ENCODE data around the gene CNGB1. TPM values are rescaled to one million over a fixed set of nuclear protein-coding genes. Genes with fewer than 3 reads are reported as not detected.

The CNGB1 gene
- total and polyA plus RNA-seq, 2 of the 13 experiments (the other 11 are each of a cell fraction or from before 2014, with no cell fraction given): 0.02 to 0.15 TPM

DNA sequence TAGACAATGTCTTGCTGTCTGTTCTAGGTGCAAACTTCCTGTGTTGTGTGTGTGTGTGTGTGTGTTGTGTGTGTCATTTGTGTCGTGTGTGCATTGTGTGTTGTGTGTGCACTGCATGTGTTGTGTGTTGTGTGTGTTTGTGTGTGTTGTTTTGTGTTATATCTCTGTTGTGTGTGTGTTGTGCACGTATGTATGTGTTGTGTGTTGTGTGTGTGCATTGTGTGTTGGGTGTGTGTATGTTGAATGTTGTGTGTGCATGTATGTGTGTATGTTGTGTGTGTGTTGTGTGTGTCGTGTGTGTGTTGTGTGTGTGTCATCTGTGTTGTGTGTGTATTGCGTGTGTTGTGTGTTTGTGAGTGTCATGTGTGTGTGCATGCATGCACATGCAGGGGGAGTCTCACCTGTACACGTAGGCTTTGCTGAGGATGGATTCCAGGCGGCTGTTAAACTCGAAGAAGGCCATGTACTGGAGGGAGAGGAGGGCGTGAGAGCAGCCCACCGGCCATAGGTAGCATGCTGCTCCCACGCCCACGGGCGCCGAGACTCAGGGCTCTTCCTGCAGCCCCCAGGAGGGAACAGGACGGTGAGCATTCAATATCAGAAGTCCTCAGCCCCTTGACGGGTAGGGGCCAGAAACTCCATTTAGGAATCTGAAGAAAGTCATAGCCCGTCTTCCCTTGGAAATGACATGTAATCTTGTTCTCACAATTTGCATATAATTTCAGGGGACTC is 58.2 kb downstream of the CNGB1 start:
- CTCF ChIA-PET (ENCODE audit: low intra/inter-chr PET ratio, low total read pairs): no interaction called here
- no peak for TF ChIP-seq ZSCAN30 (CRISPR knock-in tag; IDR thresholded peaks at IDR 0.05)
- TF ChIP-seq ZNF674 (CRISPR knock-in tag; IDR thresholded peaks at IDR 0.05; ENCODE audit: low read depth): no peak
- TF ChIP-seq ELF3 (CRISPR knock-in tag; IDR thresholded peaks at IDR 0.05): no peak
- peak; percentile 55; the same call in 1 of the 2 replicates for TF ChIP-seq TRIM24 (CRISPR knock-in tag; IDR thresholded peaks at IDR 0.05)
- no peak for TF ChIP-seq ZMYM2 (CRISPR knock-in tag; IDR thresholded peaks at IDR 0.05)
- no peak for TF ChIP-seq SMYD3 (CRISPR knock-in tag; IDR thresholded peaks at IDR 0.05)
- TF ChIP-seq, protein P1, sequence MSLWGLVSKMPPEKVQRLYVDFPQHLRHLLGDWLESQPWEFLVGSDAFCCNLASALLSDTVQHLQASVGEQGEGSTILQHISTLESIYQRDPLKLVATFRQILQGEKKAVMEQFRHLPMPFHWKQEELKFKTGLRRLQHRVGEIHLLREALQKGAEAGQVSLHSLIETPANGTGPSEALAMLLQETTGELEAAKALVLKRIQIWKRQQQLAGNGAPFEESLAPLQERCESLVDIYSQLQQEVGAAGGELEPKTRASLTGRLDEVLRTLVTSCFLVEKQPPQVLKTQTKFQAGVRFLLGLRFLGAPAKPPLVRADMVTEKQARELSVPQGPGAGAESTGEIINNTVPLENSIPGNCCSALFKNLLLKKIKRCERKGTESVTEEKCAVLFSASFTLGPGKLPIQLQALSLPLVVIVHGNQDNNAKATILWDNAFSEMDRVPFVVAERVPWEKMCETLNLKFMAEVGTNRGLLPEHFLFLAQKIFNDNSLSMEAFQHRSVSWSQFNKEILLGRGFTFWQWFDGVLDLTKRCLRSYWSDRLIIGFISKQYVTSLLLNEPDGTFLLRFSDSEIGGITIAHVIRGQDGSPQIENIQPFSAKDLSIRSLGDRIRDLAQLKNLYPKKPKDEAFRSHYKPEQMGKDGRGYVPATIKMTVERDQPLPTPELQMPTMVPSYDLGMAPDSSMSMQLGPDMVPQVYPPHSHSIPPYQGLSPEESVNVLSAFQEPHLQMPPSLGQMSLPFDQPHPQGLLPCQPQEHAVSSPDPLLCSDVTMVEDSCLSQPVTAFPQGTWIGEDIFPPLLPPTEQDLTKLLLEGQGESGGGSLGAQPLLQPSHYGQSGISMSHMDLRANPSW (CRISPR knock-in tag; IDR thresholded peaks at IDR 0.05; ENCODE audit: borderline replicate concordance): no peak
- TF ChIP-seq, protein P2, sequence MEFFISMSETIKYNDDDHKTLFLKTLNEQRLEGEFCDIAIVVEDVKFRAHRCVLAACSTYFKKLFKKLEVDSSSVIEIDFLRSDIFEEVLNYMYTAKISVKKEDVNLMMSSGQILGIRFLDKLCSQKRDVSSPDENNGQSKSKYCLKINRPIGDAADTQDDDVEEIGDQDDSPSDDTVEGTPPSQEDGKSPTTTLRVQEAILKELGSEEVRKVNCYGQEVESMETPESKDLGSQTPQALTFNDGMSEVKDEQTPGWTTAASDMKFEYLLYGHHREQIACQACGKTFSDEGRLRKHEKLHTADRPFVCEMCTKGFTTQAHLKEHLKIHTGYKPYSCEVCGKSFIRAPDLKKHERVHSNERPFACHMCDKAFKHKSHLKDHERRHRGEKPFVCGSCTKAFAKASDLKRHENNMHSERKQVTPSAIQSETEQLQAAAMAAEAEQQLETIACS (CRISPR knock-in tag; IDR thresholded peaks at IDR 0.05): no peak
- TF ChIP-seq, protein P3, sequence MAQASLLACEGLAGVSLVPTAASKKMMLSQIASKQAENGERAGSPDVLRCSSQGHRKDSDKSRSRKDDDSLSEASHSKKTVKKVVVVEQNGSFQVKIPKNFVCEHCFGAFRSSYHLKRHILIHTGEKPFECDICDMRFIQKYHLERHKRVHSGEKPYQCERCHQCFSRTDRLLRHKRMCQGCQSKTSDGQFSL (CRISPR knock-in tag; IDR thresholded peaks at IDR 0.05): no peak
- no peak for TF ChIP-seq MED1 (CRISPR knock-in tag; IDR thresholded peaks at IDR 0.05)
- no peak for TF ChIP-seq CEBPZ (IDR thresholded peaks at IDR 0.05; ENCODE audit: low read length)
- TF ChIP-seq SETDB1 (CRISPR knock-in tag; IDR thresholded peaks at IDR 0.05; ENCODE audit: borderline replicate concordance): no peak
- TF ChIP-seq, protein P4, sequence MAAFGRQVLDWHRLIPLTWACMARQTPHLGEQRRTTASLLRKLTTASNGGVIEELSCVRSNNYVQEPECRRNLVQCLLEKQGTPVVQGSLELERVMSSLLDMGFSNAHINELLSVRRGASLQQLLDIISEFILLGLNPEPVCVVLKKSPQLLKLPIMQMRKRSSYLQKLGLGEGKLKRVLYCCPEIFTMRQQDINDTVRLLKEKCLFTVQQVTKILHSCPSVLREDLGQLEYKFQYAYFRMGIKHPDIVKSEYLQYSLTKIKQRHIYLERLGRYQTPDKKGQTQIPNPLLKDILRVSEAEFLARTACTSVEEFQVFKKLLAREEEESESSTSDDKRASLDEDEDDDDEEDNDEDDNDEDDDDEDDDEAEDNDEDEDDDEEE (CRISPR knock-in tag; IDR thresholded peaks at IDR 0.05): no peak
- no peak for TF ChIP-seq GTF2F1 (IDR thresholded peaks at IDR 0.05; ENCODE audit: low read length)
- TF ChIP-seq, protein P5, sequence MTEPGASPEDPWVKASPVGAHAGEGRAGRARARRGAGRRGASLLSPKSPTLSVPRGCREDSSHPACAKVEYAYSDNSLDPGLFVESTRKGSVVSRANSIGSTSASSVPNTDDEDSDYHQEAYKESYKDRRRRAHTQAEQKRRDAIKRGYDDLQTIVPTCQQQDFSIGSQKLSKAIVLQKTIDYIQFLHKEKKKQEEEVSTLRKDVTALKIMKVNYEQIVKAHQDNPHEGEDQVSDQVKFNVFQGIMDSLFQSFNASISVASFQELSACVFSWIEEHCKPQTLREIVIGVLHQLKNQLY (CRISPR knock-in tag; IDR thresholded peaks at IDR 0.05): no peak

More for the DNA sequence above, 58.2 kb downstream of the CNGB1 start:
- intact Hi-C loops (cut with micrococcal nuclease; ENCODE audit: unreplicated experiment) (no loop called here), in situ Hi-C loops (cut with HindIII; ENCODE audit: extremely low pct_ligation_motif_present, low pct_unique_long_range_greater_than_20kb) (no loop called here)
- FAIRE-seq: peak; percentile 63
- H3K27ac ChIP-seq (ENCODE audit: extremely low read length, insufficient read depth, low read length): no peak overlapping the region
- no peak overlapping the region for H2AFZ ChIP-seq (ENCODE audit: low read length)
- peaks cover 5 to 29% of the 10 kb centered on the region in 2 experiments for H3K27me3 ChIP-seq (ENCODE audit: control insufficient read depth in 1 of 2, insufficient read depth in 2 of 2, low read length in 2 of 2)
- no peak for ATAC-seq
- H3K36me3 ChIP-seq (replicated peaks in 1 of 2; ENCODE audit: control insufficient read depth in 1 of 2, insufficient read depth in 2 of 2, low read length in 2 of 2): no peaks in the 10 kb centered on the region
- H3K9ac ChIP-seq (ENCODE audit: insufficient read depth, low read depth, low read length): no peak overlapping the region
- no peaks in the 10 kb centered on the region for H4K20me1 ChIP-seq (ENCODE audit: insufficient read depth, low read length)
- WGBS (ENCODE audit: low lambda C conversion rate): 39% methylated on average over 16 of the region's 16 CpGs
- no peaks in the 10 kb centered on the region for H3K4me1 ChIP-seq (ENCODE audit: insufficient read depth, low read length)
- H3K4me3 ChIP-seq (replicated peaks in 1 of 3; ENCODE audit: insufficient read depth in 1 of 3, low read depth in 2 of 3, low read length in 3 of 3): no peak overlapping the region
- BruUV-seq (replicated peaks): no TSS peak
- no peak for DNase-seq (ENCODE audit: low spot score)
- H3K79me2 ChIP-seq (ENCODE audit: insufficient read depth, low read length): no peaks in the 10 kb centered on the region
- H3K9me3 ChIP-seq (ENCODE audit: low read length): no peaks in the 10 kb centered on the region
- H3K4me2 ChIP-seq (ENCODE audit: low read depth, low read length): no peak overlapping the region
- POLR2A ChIA-PET: no interaction called here

All from HepG2 (cell line).